Measurements from ENCODE around the gene ANKRD17.
"Not testable (repeated sequence)": the region's sequence is repeated elsewhere in the genome, so short reads cannot be mapped to it uniquely, and the experiment has no call there.

Gene ANKRD17

GRCh38 chr4:73259571-73260090, 1.0 kb upstream of the ANKRD17 start:
- TF ChIP-seq CTCF (IDR thresholded peaks at IDR 0.05; ENCODE audit: insufficient read depth, low read length, missing control alignments) = no peak
- CTCF ChIA-PET = interaction anchor here (0.6 to 4.1 kb wide), 6 partner anchors 45 to 221 kb away, joined by 3 to 12 read pairs (median 3); no protein-coding TSS in a partner anchor
- POLR2A ChIA-PET = interaction anchor here (0.5 to 1.6 kb wide), 11 partner anchors 9 to 1332 kb away, joined by 3 to 6 read pairs (median 3); no protein-coding TSS in a partner anchor
- DNase-seq (ENCODE audit: low read depth, low spot score) = no peak
- H3K4me3 ChIP-seq (ENCODE audit: low read depth, low read length) = peak overlapping the region; percentile 70

GRCh38 chr4:73258436-73258685, 237 bp downstream of the ANKRD17 start:
- ChIA-PET CTCF (interaction anchor here (0.8 to 4.1 kb wide), 11 partner anchors 10 to 192 kb away, joined by 3 to 15 read pairs (median 9); partner anchors contain the start of gene COX18), POLR2A (interaction anchor here (0.6 to 1.6 kb wide), 3 partner anchors 36 to 189 kb away, joined by 3 to 6 read pairs (median 4); partner anchors contain the start of gene COX18)
- TF ChIP-seq CTCF (IDR thresholded peaks at IDR 0.05; ENCODE audit: insufficient read depth, low read length, missing control alignments) = peak; percentile 20
- peak overlapping the region; percentile 70 for H3K4me3 ChIP-seq (ENCODE audit: low read depth, low read length)
- no peak for DNase-seq (ENCODE audit: low read depth, low spot score)

GRCh38 chr4:73257651-73258435, 755 bp downstream of the ANKRD17 start:
- ChIA-PET CTCF (interaction anchor here (0.7 to 4.1 kb wide), 45 partner anchors 8 to 404 kb away, joined by 3 to 34 read pairs (median 5); partner anchors contain the start of gene COX18), POLR2A (interaction anchor here (0.6 to 1.6 kb wide), 2 partner anchors 35 to 799 kb away, joined by 3 to 6 read pairs; no protein-coding TSS in a partner anchor)
- no peak for TF ChIP-seq CTCF (IDR thresholded peaks at IDR 0.05; ENCODE audit: insufficient read depth, low read length, missing control alignments)
- peak overlapping the region; percentile 70 for H3K4me3 ChIP-seq (ENCODE audit: low read depth, low read length)
- DNase-seq (ENCODE audit: low read depth, low spot score) = no peak

GRCh38 chr4:73257234-73257633, 1.4 kb downstream of the ANKRD17 start:
- H3K4me3 ChIP-seq (ENCODE audit: low read depth, low read length) = peak overlapping the region; percentile 70
- peak; percentile 50 for DNase-seq (ENCODE audit: low read depth, low spot score)
- TF ChIP-seq CTCF (IDR thresholded peaks at IDR 0.05; ENCODE audit: insufficient read depth, low read length, missing control alignments) = peak; percentile 55
- ChIA-PET CTCF (interaction anchor here (0.6 to 4.1 kb wide), 50 partner anchors 9 to 405 kb away, joined by 3 to 34 read pairs (median 5); partner anchors contain the start of gene COX18), POLR2A (interaction anchor here (0.6 kb wide), 1 partner anchor 800 kb away, joined by 3 read pairs; no protein-coding TSS in a partner anchor)

- DNase-seq (ENCODE audit: low read depth, low spot score); POLR2A ChIA-PET; H3K4me3 ChIP-seq (ENCODE audit: low read depth, low read length): not testable (repeated sequence)
- CTCF ChIA-PET = interaction anchor here (0.7 to 3.4 kb wide), 10 partner anchors 10 to 186 kb away, joined by 3 to 34 read pairs (median 6); partner anchors contain the start of gene COX18
Measured at GRCh38 chr4:73255847-73256246, 2.8 kb downstream of the ANKRD17 start.

GRCh38 chr4:73252001-73252400, 6.6 kb downstream of the ANKRD17 start:
- TF ChIP-seq CTCF (IDR thresholded peaks at IDR 0.05; ENCODE audit: insufficient read depth, low read length, missing control alignments) = no peak
- H3K4me3 ChIP-seq (ENCODE audit: low read depth, low read length) = no peak overlapping the region
- DNase-seq (ENCODE audit: low read depth, low spot score) = no peak
- ChIA-PET POLR2A (no interaction called here), CTCF (no interaction called here)
